Measurements from ENCODE around the gene SDK1.

SDK1 gene

GRCh38 chr7:3397324-3397723, 96.3 kb downstream of the SDK1 start:
- no peak overlapping the region for H3K4me3 ChIP-seq (ENCODE audit: insufficient read depth, low read depth, low read length, poor library complexity, severe bottlenecking)
- no peak overlapping the region for H3K27ac ChIP-seq (ENCODE audit: insufficient read depth, low read length, poor library complexity, severe bottlenecking)
- H3K9me3 ChIP-seq (ENCODE audit: control insufficient read depth, low read length) = peaks cover 6% of the 10 kb centered on the region
- H3K27me3 ChIP-seq (replicated peaks; ENCODE audit: control insufficient read depth, insufficient read depth, low read length, poor library complexity, severe bottlenecking) = no peaks in the 10 kb centered on the region
- DNase-seq = no peak
- no peaks in the 10 kb centered on the region for H3K36me3 ChIP-seq (ENCODE audit: control insufficient read depth, insufficient read depth, low read length)
- H3K4me1 ChIP-seq (ENCODE audit: control insufficient read depth, insufficient read depth, low read length, poor library complexity, severe bottlenecking) = no peaks in the 10 kb centered on the region

- Histone ChIP-seq H3K27me3 (replicated peaks; ENCODE audit: control insufficient read depth, insufficient read depth, low read length, poor library complexity, severe bottlenecking) (no peaks in the 10 kb centered on the region), H3K36me3 (ENCODE audit: control insufficient read depth, insufficient read depth, low read length) (no peaks in the 10 kb centered on the region), H3K4me3 (ENCODE audit: insufficient read depth, low read depth, low read length, poor library complexity, severe bottlenecking) (no peak overlapping the region), H3K4me1 (ENCODE audit: control insufficient read depth, insufficient read depth, low read length, poor library complexity, severe bottlenecking) (no peaks in the 10 kb centered on the region), H3K9me3 (ENCODE audit: control insufficient read depth, low read length) (peaks cover 6% of the 10 kb centered on the region), H3K27ac (ENCODE audit: insufficient read depth, low read length, poor library complexity, severe bottlenecking) (no peak overlapping the region)
- DNase-seq = no peak
These were observed 98.8 kb downstream of the SDK1 start for GRCh38 chr7:3399858-3400257.

GRCh38 chr7:3404501-3404900, 103.4 kb downstream of the SDK1 start:
- H3K4me1 ChIP-seq (ENCODE audit: control insufficient read depth, insufficient read depth, low read length, poor library complexity, severe bottlenecking) = no peaks in the 10 kb centered on the region
- DNase-seq = no peak
- no peak overlapping the region for H3K4me3 ChIP-seq (ENCODE audit: insufficient read depth, low read depth, low read length, poor library complexity, severe bottlenecking)
- no peak overlapping the region for H3K27ac ChIP-seq (ENCODE audit: insufficient read depth, low read length, poor library complexity, severe bottlenecking)
- H3K36me3 ChIP-seq (ENCODE audit: control insufficient read depth, insufficient read depth, low read length) = no peaks in the 10 kb centered on the region
- H3K9me3 ChIP-seq (ENCODE audit: control insufficient read depth, low read length) = no peaks in the 10 kb centered on the region
- H3K27me3 ChIP-seq (replicated peaks; ENCODE audit: control insufficient read depth, insufficient read depth, low read length, poor library complexity, severe bottlenecking) = no peaks in the 10 kb centered on the region

- H3K27ac ChIP-seq (ENCODE audit: insufficient read depth, low read length, poor library complexity, severe bottlenecking) = no peak overlapping the region
- no peak overlapping the region for H3K4me3 ChIP-seq (ENCODE audit: insufficient read depth, low read depth, low read length, poor library complexity, severe bottlenecking)
- no peaks in the 10 kb centered on the region for H3K36me3 ChIP-seq (ENCODE audit: control insufficient read depth, insufficient read depth, low read length)
- H3K4me1 ChIP-seq (ENCODE audit: control insufficient read depth, insufficient read depth, low read length, poor library complexity, severe bottlenecking) = no peaks in the 10 kb centered on the region
- no peaks in the 10 kb centered on the region for H3K9me3 ChIP-seq (ENCODE audit: control insufficient read depth, low read length)
- no peaks in the 10 kb centered on the region for H3K27me3 ChIP-seq (replicated peaks; ENCODE audit: control insufficient read depth, insufficient read depth, low read length, poor library complexity, severe bottlenecking)
- no peak for DNase-seq
These were observed 108.0 kb downstream of the SDK1 start for GRCh38 chr7:3408814-3409595.

GRCh38 chr7:3412871-3413270, 111.8 kb downstream of the SDK1 start:
- no peak overlapping the region for H3K4me3 ChIP-seq (ENCODE audit: insufficient read depth, low read depth, low read length, poor library complexity, severe bottlenecking)
- H3K27ac ChIP-seq (ENCODE audit: insufficient read depth, low read length, poor library complexity, severe bottlenecking) = no peak overlapping the region
- no peak for DNase-seq
- H3K4me1 ChIP-seq (ENCODE audit: control insufficient read depth, insufficient read depth, low read length, poor library complexity, severe bottlenecking) = no peaks in the 10 kb centered on the region
- H3K27me3 ChIP-seq (replicated peaks; ENCODE audit: control insufficient read depth, insufficient read depth, low read length, poor library complexity, severe bottlenecking) = no peaks in the 10 kb centered on the region
- no peaks in the 10 kb centered on the region for H3K36me3 ChIP-seq (ENCODE audit: control insufficient read depth, insufficient read depth, low read length)
- H3K9me3 ChIP-seq (ENCODE audit: control insufficient read depth, low read length) = no peaks in the 10 kb centered on the region

GRCh38 chr7:3415861-3416312, 114.8 kb downstream of the SDK1 start:
- Histone ChIP-seq H3K9me3 (ENCODE audit: control insufficient read depth, low read length) (no peaks in the 10 kb centered on the region), H3K27me3 (replicated peaks; ENCODE audit: control insufficient read depth, insufficient read depth, low read length, poor library complexity, severe bottlenecking) (no peaks in the 10 kb centered on the region), H3K4me3 (ENCODE audit: insufficient read depth, low read depth, low read length, poor library complexity, severe bottlenecking) (no peak overlapping the region), H3K36me3 (ENCODE audit: control insufficient read depth, insufficient read depth, low read length) (no peaks in the 10 kb centered on the region), H3K27ac (ENCODE audit: insufficient read depth, low read length, poor library complexity, severe bottlenecking) (no peak overlapping the region), H3K4me1 (ENCODE audit: control insufficient read depth, insufficient read depth, low read length, poor library complexity, severe bottlenecking) (no peaks in the 10 kb centered on the region)
- no peak for DNase-seq

- H3K27me3 ChIP-seq (replicated peaks; ENCODE audit: control insufficient read depth, insufficient read depth, low read length, poor library complexity, severe bottlenecking) = no peaks in the 10 kb centered on the region
- no peak overlapping the region for H3K27ac ChIP-seq (ENCODE audit: insufficient read depth, low read length, poor library complexity, severe bottlenecking)
- H3K4me1 ChIP-seq (ENCODE audit: control insufficient read depth, insufficient read depth, low read length, poor library complexity, severe bottlenecking) = no peaks in the 10 kb centered on the region
- DNase-seq = no peak
- no peaks in the 10 kb centered on the region for H3K9me3 ChIP-seq (ENCODE audit: control insufficient read depth, low read length)
- H3K4me3 ChIP-seq (ENCODE audit: insufficient read depth, low read depth, low read length, poor library complexity, severe bottlenecking) = no peak overlapping the region
- no peaks in the 10 kb centered on the region for H3K36me3 ChIP-seq (ENCODE audit: control insufficient read depth, insufficient read depth, low read length)
These were observed 115.4 kb downstream of the SDK1 start for GRCh38 chr7:3416453-3416852.

- no peak overlapping the region for H3K4me3 ChIP-seq (ENCODE audit: insufficient read depth, low read depth, low read length, poor library complexity, severe bottlenecking)
- no peaks in the 10 kb centered on the region for H3K9me3 ChIP-seq (ENCODE audit: control insufficient read depth, low read length)
- no peak for DNase-seq
- H3K27me3 ChIP-seq (replicated peaks; ENCODE audit: control insufficient read depth, insufficient read depth, low read length, poor library complexity, severe bottlenecking) = no peaks in the 10 kb centered on the region
- H3K36me3 ChIP-seq (ENCODE audit: control insufficient read depth, insufficient read depth, low read length) = no peaks in the 10 kb centered on the region
- H3K4me1 ChIP-seq (ENCODE audit: control insufficient read depth, insufficient read depth, low read length, poor library complexity, severe bottlenecking) = no peaks in the 10 kb centered on the region
- no peak overlapping the region for H3K27ac ChIP-seq (ENCODE audit: insufficient read depth, low read length, poor library complexity, severe bottlenecking)
These were observed 124.0 kb downstream of the SDK1 start for GRCh38 chr7:3425087-3425486.

- Histone ChIP-seq H3K27ac (ENCODE audit: insufficient read depth, low read length, poor library complexity, severe bottlenecking) (no peak overlapping the region), H3K4me3 (ENCODE audit: insufficient read depth, low read depth, low read length, poor library complexity, severe bottlenecking) (no peak overlapping the region), H3K9me3 (ENCODE audit: control insufficient read depth, low read length) (no peaks in the 10 kb centered on the region), H3K27me3 (replicated peaks; ENCODE audit: control insufficient read depth, insufficient read depth, low read length, poor library complexity, severe bottlenecking) (no peaks in the 10 kb centered on the region), H3K36me3 (ENCODE audit: control insufficient read depth, insufficient read depth, low read length) (no peaks in the 10 kb centered on the region), H3K4me1 (ENCODE audit: control insufficient read depth, insufficient read depth, low read length, poor library complexity, severe bottlenecking) (no peaks in the 10 kb centered on the region)
- DNase-seq = no peak
These were observed 125.0 kb downstream of the SDK1 start for GRCh38 chr7:3426064-3426463.

- Histone ChIP-seq H3K9me3 (ENCODE audit: control insufficient read depth, low read length) (no peaks in the 10 kb centered on the region), H3K4me1 (ENCODE audit: control insufficient read depth, insufficient read depth, low read length, poor library complexity, severe bottlenecking) (no peaks in the 10 kb centered on the region), H3K4me3 (ENCODE audit: insufficient read depth, low read depth, low read length, poor library complexity, severe bottlenecking) (no peak overlapping the region), H3K36me3 (ENCODE audit: control insufficient read depth, insufficient read depth, low read length) (no peaks in the 10 kb centered on the region), H3K27ac (ENCODE audit: insufficient read depth, low read length, poor library complexity, severe bottlenecking) (no peak overlapping the region), H3K27me3 (replicated peaks; ENCODE audit: control insufficient read depth, insufficient read depth, low read length, poor library complexity, severe bottlenecking) (no peaks in the 10 kb centered on the region)
- DNase-seq = no peak
These were observed 126.9 kb downstream of the SDK1 start for GRCh38 chr7:3427957-3428356.

Measured in effector memory CD4-positive, alpha-beta T cell (primary cell).